ENCODE data around the gene SORD.
"Not testable (repeated sequence)": the region's sequence is repeated elsewhere in the genome, so short reads cannot be mapped to it uniquely, and the experiment has no call there.

Gene SORD

DNA sequence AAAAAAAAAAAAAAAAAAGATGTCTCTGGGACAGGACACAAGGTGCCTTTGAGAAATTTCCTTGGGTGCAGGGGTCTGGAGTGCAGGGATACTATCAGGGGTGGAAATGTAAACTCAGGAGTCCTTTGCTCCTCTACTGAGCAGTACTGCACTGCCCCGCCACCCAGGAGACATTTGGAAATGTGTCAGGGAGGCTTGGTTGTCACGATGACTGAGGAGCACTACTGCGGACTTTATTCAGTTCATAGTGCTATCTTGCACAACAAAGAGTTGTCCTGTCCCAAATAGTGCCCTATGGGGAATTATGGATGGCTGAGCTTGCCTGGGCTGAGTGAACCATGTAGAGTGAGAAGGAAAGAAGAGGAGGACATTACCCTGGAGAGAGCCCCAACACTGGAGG lies 2.6 kb downstream of the SORD start:
- DNase-seq, result not testable (repeated sequence)

DNA sequence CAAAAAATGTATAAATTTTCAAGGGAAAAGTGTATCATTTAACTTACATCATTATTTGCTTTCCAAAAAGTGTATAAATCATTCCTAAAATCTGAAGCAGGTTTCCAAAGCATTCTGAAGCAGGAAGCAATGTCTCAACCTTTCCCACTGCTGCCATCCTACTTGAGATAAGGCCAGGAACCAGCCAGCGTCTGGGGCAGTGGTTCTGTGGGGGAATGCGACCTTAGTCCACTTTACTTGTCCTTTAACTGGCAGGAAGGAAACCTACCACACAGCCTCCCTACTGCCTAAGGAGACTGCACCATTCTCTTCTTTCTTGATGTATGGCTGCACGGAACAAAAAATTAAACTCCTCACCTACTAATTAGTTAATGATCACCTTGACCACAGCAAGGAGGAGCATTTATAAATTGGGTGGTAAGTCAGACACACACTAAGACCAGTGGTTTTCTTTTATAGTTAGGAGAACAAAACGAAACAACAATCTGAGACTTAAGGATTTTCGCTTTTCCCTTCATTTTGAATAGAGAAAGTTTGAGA lies 3.7 kb downstream of the SORD start:
- no peak for DNase-seq

DNA sequence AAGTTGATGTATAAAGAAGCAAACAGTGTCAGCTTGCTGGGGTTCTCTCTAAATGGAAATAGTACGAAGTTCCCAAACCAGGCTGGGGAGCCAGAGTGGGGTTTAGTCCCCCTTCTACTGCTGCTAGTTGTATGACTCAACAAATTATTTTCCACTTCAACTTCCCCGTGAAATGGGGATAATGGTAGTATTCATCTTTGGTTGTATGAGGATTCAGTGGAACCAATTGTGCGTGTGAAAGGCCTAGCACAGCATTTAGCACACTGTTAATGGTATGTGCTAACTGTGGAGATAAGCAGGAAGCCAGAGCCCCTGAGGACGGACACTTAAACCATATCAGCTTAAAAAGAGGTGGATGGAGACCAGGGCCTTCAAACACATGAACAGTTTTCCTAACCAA lies 4.2 kb downstream of the SORD start:
- no peak for DNase-seq

DNA sequence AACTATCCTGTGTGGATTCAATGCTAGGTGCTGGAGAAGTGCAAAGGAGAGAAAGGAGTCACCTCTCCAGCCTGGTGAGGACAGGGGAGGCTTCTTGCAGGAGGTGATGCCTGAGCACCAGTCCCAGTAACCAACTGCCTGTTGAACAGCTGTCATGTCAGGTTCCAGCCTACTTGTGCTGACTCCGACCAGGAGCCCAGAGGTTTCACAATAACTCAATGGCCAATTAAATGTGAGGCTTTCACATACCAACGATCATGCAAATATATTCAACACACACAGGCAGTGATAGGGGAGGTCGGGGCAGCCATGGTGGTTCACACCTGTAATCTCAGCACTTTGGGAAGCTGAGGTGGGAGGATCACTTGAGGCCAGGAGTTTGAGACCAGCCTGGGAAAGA lies 7.7 kb downstream of the SORD start:
- no peak for DNase-seq

DNA sequence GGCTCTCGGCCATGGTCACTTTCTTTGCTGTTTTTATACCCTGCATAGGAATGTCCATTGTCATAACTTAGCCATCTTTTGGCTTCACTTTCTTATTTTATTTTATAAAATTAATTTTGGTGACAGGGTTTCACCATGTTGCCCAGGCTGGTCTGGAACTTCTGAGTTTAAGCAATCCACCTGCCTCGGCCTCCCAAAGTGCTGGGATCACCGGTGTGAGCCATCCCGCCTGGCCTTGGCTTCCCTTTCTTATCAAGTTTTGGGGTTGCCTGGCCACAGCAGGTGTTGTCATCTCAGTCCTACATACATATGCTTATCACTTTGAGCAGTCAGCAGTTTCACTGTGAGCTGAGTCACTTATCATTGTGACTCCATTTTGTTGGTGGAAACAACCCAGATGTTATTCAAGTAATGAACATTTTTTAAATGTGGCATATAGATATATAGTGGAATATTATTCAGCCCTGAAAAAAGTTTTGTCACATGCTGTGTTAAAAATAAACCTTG lies 8.6 kb downstream of the SORD start:
- DNase-seq, result not testable (repeated sequence)

DNA sequence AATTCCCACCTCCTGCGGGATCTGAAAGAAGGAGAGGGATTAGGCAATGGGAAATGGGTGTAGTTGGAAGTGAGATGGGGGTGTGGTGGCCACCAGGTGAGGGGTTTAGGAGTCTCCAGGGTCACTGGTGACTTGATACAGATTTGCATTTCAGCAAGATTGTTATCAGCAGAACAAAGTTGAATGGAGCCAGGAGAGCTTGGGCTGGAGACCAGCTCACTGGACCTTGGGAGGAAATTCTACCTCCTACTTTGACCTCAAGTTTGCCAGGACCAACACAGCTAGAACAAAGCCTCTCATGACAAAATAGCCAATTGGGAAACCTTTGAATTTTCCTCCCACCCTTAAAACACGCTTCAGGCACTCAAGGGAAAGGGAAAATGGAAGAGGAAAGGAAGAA lies 9.5 kb downstream of the SORD start:
- DNase-seq, result not testable (repeated sequence)

DNA sequence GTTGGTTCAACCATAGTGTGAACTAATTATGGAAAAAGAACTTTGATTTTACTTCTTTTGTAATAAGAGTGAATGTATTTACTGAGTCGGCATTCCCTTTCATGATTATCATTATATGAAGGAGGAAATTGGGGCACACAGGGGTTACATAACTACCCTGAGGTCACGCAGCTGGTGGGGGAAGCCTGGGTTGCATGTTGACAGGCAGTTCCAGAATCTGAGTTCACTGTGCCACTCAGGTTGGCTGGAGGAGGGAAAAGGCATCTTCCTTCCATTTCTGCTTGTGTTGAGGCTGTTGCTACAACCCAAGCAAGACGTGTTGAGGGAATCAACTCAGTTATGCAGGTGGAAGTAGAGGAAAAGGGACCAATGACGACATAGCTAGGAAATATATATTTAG lies 11.1 kb downstream of the SORD start:
- DNase-seq, result not testable (repeated sequence)

DNA sequence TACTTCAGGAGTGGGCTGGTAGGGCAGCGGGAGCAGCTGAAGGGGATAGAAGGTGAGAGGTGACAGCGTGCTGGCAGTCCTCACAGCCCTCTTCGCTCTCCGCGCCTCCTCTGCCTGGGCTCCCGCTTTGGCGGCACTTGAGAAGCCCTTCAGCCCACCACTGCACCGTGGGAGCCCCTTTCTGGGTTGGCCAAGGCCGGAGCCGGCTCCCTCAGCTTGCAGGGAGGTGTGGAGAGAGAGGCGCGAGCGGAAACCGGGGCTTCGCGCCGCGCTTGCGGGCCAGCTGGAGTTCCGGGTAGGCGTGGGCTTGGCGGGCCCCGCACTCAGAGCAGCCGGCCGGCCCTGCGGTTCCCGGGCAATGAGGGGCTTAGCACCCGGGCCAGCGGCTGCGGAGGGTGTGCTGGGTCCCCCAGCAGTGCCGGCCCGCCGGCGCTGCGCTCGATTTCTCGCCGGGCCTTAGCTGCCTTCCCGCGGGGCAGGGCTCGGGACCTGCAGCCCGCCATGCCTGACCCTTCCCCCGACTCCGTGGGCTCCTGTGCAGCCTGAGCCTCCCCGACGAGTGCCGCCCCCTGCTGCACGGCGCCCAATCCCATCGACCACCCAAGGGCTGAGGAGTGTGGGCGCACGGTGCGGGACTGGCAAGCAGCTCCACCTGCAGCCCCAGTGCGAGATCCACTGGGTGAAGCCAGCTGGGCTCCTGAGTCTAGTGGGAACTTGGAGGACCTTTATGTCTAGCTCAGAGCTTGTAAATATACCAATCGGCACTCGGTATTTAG lies 11.8 kb downstream of the SORD start:
- not testable (repeated sequence) for DNase-seq

DNA sequence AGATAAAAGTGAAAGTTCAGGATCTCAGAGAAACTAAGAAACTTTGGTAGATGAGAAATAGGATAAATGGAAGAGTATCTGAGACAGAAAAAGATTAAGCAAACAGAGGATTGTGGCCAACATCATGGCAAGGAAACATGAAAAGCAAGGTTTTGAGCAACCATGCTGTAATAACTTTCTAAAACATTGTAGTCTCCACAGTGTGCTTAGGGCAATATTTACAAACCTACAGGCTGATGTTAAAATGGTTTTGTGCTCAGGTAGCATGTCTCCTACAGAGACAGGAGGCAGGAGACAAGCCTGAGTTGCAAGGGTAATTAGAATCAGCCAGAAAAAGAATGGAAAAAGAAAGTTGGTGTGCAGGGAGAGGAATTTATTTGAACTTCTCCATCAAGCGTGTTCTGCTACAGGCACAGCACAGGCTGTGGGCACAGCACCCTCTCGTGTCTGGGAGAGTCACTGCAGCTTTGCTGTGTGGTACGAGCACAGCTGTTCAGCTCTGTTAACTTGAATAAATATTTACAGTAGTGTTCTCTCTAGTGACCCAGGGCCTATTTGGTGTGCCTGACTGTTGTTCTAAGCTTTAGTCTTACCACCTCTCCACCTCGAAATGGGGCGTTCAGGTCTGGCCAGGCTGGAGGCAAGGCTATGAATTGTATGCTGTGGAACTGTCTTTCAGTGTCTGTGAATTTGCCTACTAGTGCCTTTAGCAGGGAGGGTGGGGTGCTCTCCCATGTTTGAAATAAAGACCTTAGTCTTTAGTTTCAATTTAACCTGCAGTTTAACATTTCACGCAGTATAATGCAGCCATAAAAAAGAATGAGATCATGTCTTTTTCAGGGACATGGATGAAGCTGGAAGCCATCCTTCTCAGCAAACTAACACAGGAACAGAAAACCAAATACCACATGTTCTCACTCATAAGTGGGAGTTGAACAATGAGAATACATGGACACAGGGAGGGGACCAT lies 14.1 kb downstream of the SORD start:
- DNase-seq, result peak; percentile 22 to 66 (median 55)

DNA sequence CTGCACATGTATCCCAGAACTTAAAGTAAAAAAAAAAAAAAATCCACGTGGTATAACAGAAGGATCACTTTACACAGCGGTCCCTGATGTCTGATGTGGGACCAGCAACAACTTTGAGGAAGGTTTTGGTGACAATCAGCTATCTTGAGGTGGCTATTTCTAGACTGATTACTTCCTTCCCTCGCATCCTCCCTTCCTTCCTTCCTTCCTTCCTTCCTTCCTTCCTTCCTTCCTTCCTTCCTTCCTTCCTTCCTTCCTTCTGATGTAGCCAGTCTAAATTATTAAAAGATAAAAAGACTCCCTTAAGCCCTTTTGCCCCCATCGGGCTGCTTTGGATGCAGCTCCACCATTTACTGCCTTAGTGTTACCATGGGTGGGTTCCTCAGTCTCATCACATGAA lies 14.9 kb downstream of the SORD start:
- DNase-seq, result no peak

DNA sequence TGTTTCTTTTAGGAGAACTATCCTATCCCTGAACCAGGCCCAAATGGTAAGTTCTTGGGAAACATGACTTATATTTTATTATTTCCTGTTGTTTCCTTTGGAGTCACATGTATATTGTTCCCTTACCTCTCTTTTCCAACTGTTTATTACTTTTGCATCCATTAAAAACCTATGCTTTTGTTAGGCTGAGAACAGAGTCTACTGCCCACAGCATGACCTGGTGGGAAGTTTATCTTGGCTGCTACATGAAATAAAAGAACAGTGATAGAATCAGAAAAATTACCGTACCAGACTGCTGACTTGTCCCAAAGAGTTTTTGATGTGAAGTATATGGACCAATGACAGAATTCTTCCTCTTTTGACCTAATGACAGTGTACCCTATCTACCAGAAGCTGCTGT lies 17.4 kb downstream of the SORD start:
- DNase-seq, result not testable (repeated sequence)

DNA sequence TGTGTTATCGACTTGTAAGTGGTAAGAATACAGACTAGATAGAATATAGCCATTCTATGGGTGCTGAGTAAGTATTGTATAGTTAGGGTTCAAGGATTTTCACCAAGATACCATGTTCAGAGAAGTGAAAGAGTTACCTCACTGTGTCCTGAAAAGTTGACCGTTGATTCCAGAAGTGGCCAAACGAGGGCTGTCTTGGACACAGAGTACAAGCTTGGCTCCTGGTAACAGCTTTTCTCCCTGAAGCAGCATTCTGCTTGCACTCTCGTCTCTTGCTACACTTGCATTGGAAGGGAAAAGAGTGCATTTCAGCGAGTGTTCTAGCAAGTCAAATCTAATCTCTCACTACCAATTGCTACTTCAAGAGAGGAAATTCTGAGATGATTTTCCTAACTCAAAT lies 18.5 kb downstream of the SORD start:
- DNase-seq, result not testable (repeated sequence)

DNA sequence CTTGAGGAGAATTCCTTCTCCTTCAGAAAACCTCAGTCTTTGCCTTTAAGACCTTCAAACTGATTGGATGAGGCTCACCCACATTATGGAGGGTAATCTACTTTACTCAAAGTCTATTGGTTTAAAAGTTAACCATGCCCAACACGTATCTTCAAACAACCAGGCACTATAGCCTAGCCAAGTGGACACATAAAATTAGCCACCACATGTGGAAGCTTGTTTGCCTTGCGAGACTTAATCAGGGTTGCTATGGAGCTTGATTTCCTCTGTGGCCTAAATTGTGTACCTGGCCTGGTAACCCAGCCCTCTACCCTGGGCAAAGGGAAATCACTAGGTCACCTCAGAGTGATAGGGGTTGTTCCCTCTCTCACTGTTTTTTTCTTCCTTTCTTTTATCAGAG lies 19.9 kb downstream of the SORD start:
- DNase-seq, result not testable (repeated sequence)

DNA sequence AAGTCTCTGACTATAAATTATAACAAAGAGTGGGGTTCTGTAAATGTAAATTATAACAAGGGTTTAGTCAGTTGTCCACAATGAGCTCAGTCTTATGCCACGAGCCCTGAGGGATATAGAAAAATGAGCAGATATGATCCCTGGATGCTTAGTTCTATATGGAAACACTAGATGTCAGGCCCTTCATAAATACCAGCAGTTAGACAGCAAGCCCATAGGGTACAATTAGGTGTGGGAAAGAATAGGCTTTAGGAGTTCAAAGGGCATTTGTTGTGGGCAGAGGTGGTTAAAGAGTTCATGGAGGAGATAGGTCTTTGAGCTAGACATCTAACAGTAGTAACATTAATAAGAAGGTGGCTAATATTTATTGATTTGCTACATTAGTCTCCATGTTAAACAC lies 21.3 kb downstream of the SORD start:
- not testable (repeated sequence) for DNase-seq

DNA sequence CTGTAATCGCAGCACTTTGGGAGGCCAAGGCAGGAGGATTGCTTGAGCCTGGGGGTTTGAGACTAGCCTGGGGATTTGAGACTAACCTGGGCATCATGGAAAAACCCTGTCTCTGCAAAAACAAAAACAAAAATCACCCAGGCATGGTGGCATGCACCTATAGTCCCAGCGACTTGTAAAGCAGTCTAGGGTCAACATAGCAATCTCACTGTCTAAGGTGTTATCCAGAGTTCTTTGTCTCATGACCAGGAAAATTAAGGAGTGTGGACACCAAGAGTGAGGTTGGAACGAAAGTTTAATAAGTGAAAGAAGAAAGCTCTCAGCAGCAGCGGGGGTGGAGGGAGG lies 25.4 kb downstream of the SORD start:
- DNase-seq, result not testable (repeated sequence)

DNA sequence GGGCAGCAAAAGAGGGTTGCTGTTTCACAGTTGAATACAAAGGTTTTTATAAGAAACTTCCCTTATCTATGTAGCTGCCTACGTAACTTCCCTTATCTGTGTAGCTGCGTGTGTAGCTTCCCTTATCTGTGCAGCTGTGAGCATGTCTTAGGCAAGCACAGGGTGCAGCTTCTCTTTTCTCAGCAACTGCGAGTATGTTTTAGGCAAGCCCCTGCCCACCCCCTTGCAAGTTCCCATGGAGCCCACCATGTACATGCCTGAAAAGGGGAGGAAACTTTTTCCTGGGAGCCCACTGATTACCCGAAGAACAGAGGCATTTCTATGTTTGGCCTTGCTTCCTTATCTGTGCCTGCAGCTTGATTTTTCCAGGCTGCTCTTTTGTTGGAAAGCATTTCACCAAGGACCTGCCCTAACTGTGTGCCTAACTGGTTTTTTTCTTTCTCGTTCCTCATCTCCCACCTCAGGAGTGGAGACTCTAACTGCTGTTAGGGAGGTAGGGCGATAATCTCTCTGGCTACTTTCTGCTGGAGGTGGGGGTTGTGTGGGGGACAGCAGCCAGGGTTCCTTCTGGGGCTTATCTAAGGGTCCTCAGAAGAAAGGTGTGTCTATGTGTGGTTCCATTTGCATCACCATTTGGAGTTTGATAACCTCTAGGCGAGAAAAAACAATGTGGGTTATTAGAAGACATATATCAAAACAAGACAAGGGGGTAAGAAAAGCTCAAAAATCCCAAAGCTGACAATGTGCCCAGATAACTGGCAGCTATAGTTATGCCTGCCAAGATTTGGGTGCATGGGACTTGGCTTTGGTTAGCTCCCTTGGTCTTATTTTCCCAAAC lies 26.0 kb downstream of the SORD start:
- DNase-seq, result no peak

DNA sequence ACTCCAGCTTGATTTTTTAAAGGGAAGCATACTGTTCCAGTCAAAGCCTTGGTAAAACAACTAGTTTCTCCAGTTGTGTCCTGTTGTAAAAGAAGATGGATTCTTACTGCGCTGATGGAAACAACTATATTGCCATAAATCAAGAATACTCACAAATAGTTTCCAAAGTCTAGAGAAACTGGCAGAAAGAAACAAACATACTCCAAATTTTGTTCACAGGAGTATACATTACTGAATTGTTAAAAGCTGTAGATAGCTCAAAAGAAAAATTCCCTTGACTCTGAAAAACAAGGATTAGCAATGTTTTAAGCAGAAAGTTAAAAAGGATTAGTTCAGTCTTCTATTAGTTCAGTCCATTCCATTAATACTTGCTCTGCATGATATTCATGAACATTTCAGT lies 27.6 kb downstream of the SORD start:
- no peak for DNase-seq

DNA sequence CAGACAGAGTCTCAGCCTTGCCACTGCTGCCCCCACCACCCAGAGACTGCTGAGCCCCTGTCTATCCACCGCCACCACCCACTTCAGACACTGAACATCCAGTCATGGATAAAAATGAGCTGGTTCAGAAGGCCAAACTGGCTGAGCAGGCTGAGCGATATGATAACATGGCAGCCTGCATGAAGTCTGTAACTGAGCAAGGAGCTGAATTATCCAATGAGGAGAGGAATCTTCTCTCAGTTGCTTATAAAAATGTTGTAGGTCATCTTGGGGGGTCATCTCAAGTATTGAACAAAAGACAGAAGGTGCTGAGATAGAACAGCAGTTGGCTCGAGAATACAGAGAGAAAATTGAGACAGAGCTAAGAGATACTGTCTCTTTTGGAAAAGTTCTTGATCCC lies 29.7 kb downstream of the SORD start:
- not testable (repeated sequence) for DNase-seq

DNA sequence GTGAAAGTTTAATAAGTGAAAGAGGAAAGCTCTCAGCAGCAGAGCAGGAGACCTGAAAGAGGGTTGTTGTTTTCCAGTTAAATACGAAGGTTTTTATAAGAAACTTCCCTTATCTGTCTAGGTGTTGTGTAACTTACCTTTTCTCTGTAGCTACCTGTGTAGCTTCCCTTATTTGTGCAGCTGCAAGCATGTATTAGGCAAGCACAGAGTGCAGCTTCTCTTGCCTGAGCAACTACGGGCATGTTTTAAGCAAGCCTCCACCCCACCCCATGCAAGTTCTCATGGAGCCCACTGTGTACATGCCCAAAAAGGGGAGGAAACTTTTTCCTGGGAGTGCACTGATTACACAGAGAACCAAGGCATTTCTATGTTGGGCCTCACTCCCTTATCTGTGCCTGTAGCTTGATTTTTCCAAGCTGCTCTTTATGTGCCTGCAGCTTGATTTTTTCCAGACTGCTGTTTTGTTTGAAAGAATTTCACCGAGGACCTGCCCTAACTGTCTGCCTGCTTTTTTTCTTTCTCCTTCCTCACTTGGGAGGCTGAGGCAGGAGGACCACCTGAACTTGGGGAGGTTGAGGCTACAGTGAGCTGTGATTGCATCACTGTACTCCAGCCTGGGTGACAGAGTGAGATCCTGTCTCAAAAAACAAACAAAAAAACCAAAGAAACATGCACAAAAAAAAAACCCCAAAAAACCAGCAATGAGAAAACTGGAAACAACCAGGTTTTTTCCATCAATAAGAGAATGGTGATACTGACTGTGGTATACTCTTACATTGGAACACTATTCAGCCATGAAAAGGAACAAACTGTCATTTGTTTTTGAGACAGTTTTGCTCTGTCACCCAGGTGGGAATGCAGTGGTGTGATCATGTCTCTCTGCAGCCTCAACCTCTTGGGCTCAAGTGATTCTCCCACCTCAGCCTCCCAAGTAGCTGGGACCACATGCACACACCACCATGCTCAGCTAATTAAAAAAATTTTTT lies 36.0 kb downstream of the SORD start:
- not testable (repeated sequence) for DNase-seq

DNA sequence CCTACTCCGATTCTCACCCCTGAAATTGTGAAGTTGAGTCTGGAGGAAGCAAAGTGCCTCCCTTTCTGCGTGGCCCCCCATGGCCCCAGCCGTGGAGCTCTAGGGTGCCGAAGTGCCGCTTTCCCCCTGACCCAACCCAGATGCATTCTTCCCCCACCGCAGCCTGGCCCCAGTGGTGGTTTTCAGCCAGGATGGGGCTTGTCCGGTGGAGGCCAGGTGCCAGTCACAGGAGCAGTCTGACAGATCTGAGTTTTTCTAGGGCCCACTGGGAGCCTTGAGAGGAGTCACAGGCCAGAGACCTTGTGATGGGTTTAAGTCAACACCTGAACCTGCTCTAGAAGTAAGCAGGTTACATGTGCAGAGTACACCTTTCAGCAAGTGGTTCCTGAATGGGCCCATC lies 39.3 kb downstream of the SORD start:
- DNase-seq, result peak in 1 of 6 experiments; percentile 1

DNA sequence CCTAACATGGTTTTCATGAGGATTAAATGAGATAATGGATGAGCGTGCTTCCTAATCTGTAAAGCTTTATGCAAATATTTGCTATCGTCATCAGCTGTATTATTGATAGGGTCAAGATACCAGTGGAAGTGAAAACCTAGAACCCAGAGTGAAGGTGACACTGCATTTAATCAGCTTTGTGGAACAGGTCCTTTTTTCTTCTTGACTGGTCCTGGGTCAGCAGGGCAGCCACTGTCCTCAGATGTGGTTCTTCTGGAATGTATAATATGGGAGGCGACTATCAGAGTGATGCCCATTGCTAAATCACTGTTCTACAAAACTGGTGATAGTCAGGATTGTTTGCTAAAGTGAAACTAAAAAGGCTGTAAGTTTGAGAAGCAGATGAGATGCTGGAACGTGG lies 41.4 kb downstream of the SORD start:
- no peak for DNase-seq

Measured in stimulated activated naive CD4-positive, alpha-beta T cell (primary cell).